ENCODE data around the gene LPP. TPM values are rescaled to one million over a fixed set of nuclear protein-coding genes. Genes with fewer than 3 reads are reported as not detected.
"Not testable (repeated sequence)": the region's sequence is repeated elsewhere in the genome, so short reads cannot be mapped to it uniquely, and the experiment has no call there.

LPP gene
- total and polyA plus RNA-seq, 2 of the 4 experiments (the other 2 are of a cell fraction) = 16.0 to 130 TPM

GRCh38 chr3:188131023-188131422, 22.9 kb upstream of the LPP start:
- intact Hi-C loops (cut with micrococcal nuclease); H3K4me2 ChIP-seq (ENCODE audit: low read depth, low read length); H2BK20ac ChIP-seq (ENCODE audit: low read depth, low read length); H3K36me3 ChIP-seq (ENCODE audit: control insufficient read depth, insufficient read depth, low read length); H4K8ac ChIP-seq (ENCODE audit: low read depth in 2 of 2, low read length in 2 of 2); CTCF ChIA-PET; H3K79me1 ChIP-seq (ENCODE audit: low read depth in 1 of 2, low read length in 2 of 2); H4K20me1 ChIP-seq (ENCODE audit: insufficient read depth, low read length); H3K18ac ChIP-seq (ENCODE audit: low read depth, low read length); H2BK5ac ChIP-seq (ENCODE audit: low read depth, low read length, poor library complexity, severe bottlenecking); dilution Hi-C loops (cut with HindIII; ENCODE audit: low sequenced_read_pairs, unreplicated experiment); H3K27ac ChIP-seq (ENCODE audit: insufficient read depth, low read length); ATAC-seq (ENCODE audit: low read depth); H3K56ac ChIP-seq (ENCODE audit: extremely low read depth, insufficient read depth, low read length); H2AK5ac ChIP-seq (ENCODE audit: low read depth, low read length); H2AK9ac ChIP-seq (replicated peaks; ENCODE audit: low read depth, low read length, poor library complexity); H2AFZ ChIP-seq (replicated peaks; ENCODE audit: low read length, poor library complexity); H3K14ac ChIP-seq (replicated peaks; ENCODE audit: low read depth, low read length); H3K27me3 ChIP-seq (ENCODE audit: control insufficient read depth, insufficient read depth, low read length); H3K23ac ChIP-seq (ENCODE audit: low read depth, low read length); H3K4me3 ChIP-seq (ENCODE audit: insufficient read depth, low read depth, low read length); POLR2A ChIA-PET (ENCODE audit: unreplicated experiment); H3K9ac ChIP-seq (ENCODE audit: low read depth, low read length); H3K4ac ChIP-seq (ENCODE audit: low read depth, low read length); H4K5ac ChIP-seq (ENCODE audit: low read depth, low read length); H4K91ac ChIP-seq (ENCODE audit: insufficient read depth, low read depth, low read length); DNase-seq; H3K4me1 ChIP-seq (ENCODE audit: control insufficient read depth, insufficient read depth, low read length); H2BK120ac ChIP-seq (ENCODE audit: low read depth, low read length); BruUV-seq (replicated peaks); H2BK15ac ChIP-seq (ENCODE audit: low read depth, low read length); H3K9me1 ChIP-seq (ENCODE audit: insufficient read depth, low read length); H3K9me3 ChIP-seq (ENCODE audit: control insufficient read depth, insufficient read depth, low read length); in situ Hi-C loops (cut with MboI; ENCODE audit: low sequenced_read_pairs): not testable (repeated sequence)
- WGBS, 2 experiments (ENCODE audit: extremely low coverage in 2 of 2, insufficient read length in 1 of 2) = no CpG with 5 or more reads among the region's 2 CpGs
